Osteoblast (primary cell): ENCODE results near the gene AAR2. TPM values are rescaled to one million over a fixed set of nuclear protein-coding genes. Genes with fewer than 3 reads are reported as not detected.
A peak's percentile ranks its signal among the peaks of the same experiment; 100 is the strongest.

Experiments
- DNase-seq: peaks from one replicate; pipeline ENCODE4 v3.0.0; 2011; ENCODE audit warnings: low spot score, mixed read lengths; ENCODE audit not compliant: insufficient read length; ENCODE audit errors: missing footprints
- H2AFZ ChIP-seq: 2 replicates; pipeline ENCODE4 v1.6.0; 2011; ENCODE audit warnings: mild to moderate bottlenecking, low read length
- H3K27ac ChIP-seq: 2 replicates; pipeline ENCODE4 v1.5.1; 2011; ENCODE audit warnings: mild to moderate bottlenecking, low read depth, low read length, moderate library complexity
- H3K27me3 ChIP-seq: 2 replicates; pipeline ENCODE4 v1.6.0; 2012; ENCODE audit warnings: mild to moderate bottlenecking, control low read depth, inconsistent platforms, low read length, moderate library complexity; ENCODE audit not compliant: insufficient read depth
- H3K36me3 ChIP-seq: 2 replicates; pipeline ENCODE4 v1.5.1; 2011; ENCODE audit warnings: mild to moderate bottlenecking, low read length, control low read depth, moderate library complexity; ENCODE audit not compliant: insufficient read depth
- H3K4me1 ChIP-seq: 2 replicates; pipeline ENCODE4 v1.5.1; 2011; ENCODE audit warnings: mild to moderate bottlenecking, low read length, control low read depth, moderate library complexity; ENCODE audit not compliant: insufficient read depth
- H3K4me2 ChIP-seq: 2 replicates; pipeline ENCODE4 v1.6.0; 2011; ENCODE audit warnings: mild to moderate bottlenecking, low read length; ENCODE audit not compliant: insufficient read depth
- H3K4me3 ChIP-seq: fragments of 200-600 bp; sonication (generic); 3 replicates; pipeline ENCODE4 v1.5.1; 2012; ENCODE audit warnings: mild to moderate bottlenecking, low read length, inconsistent platforms; ENCODE audit not compliant: insufficient read depth
- H3K79me2 ChIP-seq: 2 replicates; pipeline ENCODE4 v1.6.0; 2012; ENCODE audit warnings: mild to moderate bottlenecking, low read length, control low read depth, inconsistent platforms; ENCODE audit not compliant: insufficient read depth
- H3K9me3 ChIP-seq: 2 replicates; pipeline ENCODE4 v1.5.1; 2011; ENCODE audit warnings: low read depth, low read length, control low read depth
- H4K20me1 ChIP-seq: 2 replicates; pipeline ENCODE4 v1.6.0; 2012; ENCODE audit warnings: mild to moderate bottlenecking, low read length, control low read depth; ENCODE audit not compliant: insufficient read depth
- CTCF ChIP-seq: IDR thresholded peaks from 2 replicates; pipeline ENCODE4 v1.5.1; 2011; ENCODE audit warnings: mild to moderate bottlenecking, low read depth, low read length, moderate library complexity; ENCODE audit errors: extremely low read depth
- total RNA-seq: library from RNA; depleted of rRNA; stranded (reverse); fragments of >200 nt; gene quantifications from 2 replicates; pipeline ENCODE4 v1.2.3, GENCODE V29; 2012

AAR2 gene
- total RNA-seq, 1 donor, result 29.0 TPM

DNA sequence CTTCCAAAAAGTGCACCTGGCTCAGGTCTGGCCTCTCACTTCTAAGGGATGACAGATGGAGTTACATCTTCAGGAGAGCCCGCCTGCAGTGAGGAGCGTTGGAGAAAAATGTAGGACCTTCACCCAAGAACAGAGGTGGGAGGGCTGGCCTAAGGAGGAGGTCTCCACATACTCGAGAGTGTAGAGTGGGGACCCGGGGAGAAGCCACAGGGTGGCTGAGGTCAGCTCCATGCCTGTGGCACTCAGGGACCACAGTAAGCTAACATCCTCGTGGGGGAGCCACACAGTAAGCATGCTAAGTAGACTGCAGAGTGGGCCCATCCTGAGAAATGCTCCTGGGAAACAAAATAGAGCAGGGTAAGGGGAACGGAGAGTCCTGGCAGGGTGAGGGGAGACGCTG, 24.0 kb downstream of the AAR2 start:
- no peaks in the 10 kb centered on the region for H3K27me3 ChIP-seq
- H3K4me3 ChIP-seq, result no peak overlapping the region
- H3K4me1 ChIP-seq, result no peaks in the 10 kb centered on the region
- H3K27ac ChIP-seq, result no peak overlapping the region
- no peak overlapping the region for H2AFZ ChIP-seq
- no peaks in the 10 kb centered on the region for H3K9me3 ChIP-seq
- no peaks in the 10 kb centered on the region for H3K79me2 ChIP-seq
- peak; percentile 67 for DNase-seq
- no peak overlapping the region for H3K4me2 ChIP-seq
- H3K36me3 ChIP-seq, result peaks cover 15% of the 10 kb centered on the region
- TF ChIP-seq CTCF, result no peak
- no peaks in the 10 kb centered on the region for H4K20me1 ChIP-seq

GRCh38 chr20:36261389-36262105, 25.3 kb downstream of the AAR2 start:
- Histone ChIP-seq H3K27ac (no peak overlapping the region), H2AFZ (no peak overlapping the region), H3K9me3 (no peaks in the 10 kb centered on the region), H3K4me2 (no peak overlapping the region), H3K79me2 (no peaks in the 10 kb centered on the region), H3K27me3 (no peaks in the 10 kb centered on the region), H3K36me3 (peaks cover 4% of the 10 kb centered on the region), H4K20me1 (no peaks in the 10 kb centered on the region), H3K4me3 (no peak overlapping the region), H3K4me1 (no peaks in the 10 kb centered on the region)
- DNase-seq, result peak; percentile 53
- TF ChIP-seq CTCF, result no peak

- peak; percentile 35 for DNase-seq
- Histone ChIP-seq H4K20me1 (no peaks in the 10 kb centered on the region), H3K27ac (no peak overlapping the region), H3K79me2 (no peaks in the 10 kb centered on the region), H3K36me3 (no peaks in the 10 kb centered on the region), H3K9me3 (no peaks in the 10 kb centered on the region), H3K27me3 (no peaks in the 10 kb centered on the region), H2AFZ (no peak overlapping the region), H3K4me1 (no peaks in the 10 kb centered on the region), H3K4me3 (no peak overlapping the region), H3K4me2 (no peak overlapping the region)
- TF ChIP-seq CTCF, result no peak
Observed at GRCh38 chr20:36262440-36262839, 26.2 kb downstream of the AAR2 start.

- Histone ChIP-seq H3K4me2 (no peak overlapping the region), H3K79me2 (no peaks in the 10 kb centered on the region), H3K27ac (no peak overlapping the region), H3K9me3 (no peaks in the 10 kb centered on the region), H3K4me3 (no peak overlapping the region), H3K36me3 (no peaks in the 10 kb centered on the region), H4K20me1 (no peaks in the 10 kb centered on the region), H2AFZ (no peak overlapping the region), H3K4me1 (no peaks in the 10 kb centered on the region), H3K27me3 (no peaks in the 10 kb centered on the region)
- TF ChIP-seq CTCF, result no peak
- no peak for DNase-seq
Observed at GRCh38 chr20:36264426-36265246, 28.4 kb downstream of the AAR2 start.
